ENCODE results near the gene SYNGR4.

GRCh38 chr19:48330012-48330681 lies 34.0 kb upstream of the SYNGR4 start:
- no peak for TF ChIP-seq EZH2 (IDR thresholded peaks at IDR 0.05)
- TF ChIP-seq POLR2AphosphoS5 (IDR thresholded peaks at IDR 0.05; ENCODE audit: borderline replicate concordance, low read depth, low read length), result no peak
- TF ChIP-seq FOXP2 (optimal IDR thresholded peaks at IDR 0.05; ENCODE audit: control extremely low read depth, extremely low read length, insufficient read depth), result no peak

Data from SK-N-MC (cell line).